T-helper 2 cell treated with Interferon-gamma antibody and Interleukin-4, amounts not matched to agents 100 ng/mL and 5 ng/mL, for 36 hours (primary cell): ENCODE data around the gene RAPGEFL1. TPM values are rescaled to one million over a fixed set of nuclear protein-coding genes. Genes with fewer than 3 reads are reported as not detected.
"Not testable (repeated sequence)": the region's sequence is repeated elsewhere in the genome, so short reads cannot be mapped to it uniquely, and the experiment has no call there.

Source experiments
- intact Hi-C: fragments of 100-400 bp; cut with micrococcal nuclease; formaldehyde crosslinking; loops from one replicate; pipeline ENCODE4 v1.15.1; 2023
- total RNA-seq: library from RNA; stranded (reverse); gene quantifications from 2 replicates; pipeline ENCODE4 v1.2.3, GENCODE V29; 2022

Gene RAPGEFL1, protein sequence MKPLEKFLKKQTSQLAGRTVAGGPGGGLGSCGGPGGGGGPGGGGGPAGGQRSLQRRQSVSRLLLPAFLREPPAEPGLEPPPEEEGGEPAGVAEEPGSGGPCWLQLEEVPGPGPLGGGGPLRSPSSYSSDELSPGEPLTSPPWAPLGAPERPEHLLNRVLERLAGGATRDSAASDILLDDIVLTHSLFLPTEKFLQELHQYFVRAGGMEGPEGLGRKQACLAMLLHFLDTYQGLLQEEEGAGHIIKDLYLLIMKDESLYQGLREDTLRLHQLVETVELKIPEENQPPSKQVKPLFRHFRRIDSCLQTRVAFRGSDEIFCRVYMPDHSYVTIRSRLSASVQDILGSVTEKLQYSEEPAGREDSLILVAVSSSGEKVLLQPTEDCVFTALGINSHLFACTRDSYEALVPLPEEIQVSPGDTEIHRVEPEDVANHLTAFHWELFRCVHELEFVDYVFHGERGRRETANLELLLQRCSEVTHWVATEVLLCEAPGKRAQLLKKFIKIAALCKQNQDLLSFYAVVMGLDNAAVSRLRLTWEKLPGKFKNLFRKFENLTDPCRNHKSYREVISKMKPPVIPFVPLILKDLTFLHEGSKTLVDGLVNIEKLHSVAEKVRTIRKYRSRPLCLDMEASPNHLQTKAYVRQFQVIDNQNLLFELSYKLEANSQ
- 7.4 and 7.8 TPM in 2 replicates for total RNA-seq

DNA sequence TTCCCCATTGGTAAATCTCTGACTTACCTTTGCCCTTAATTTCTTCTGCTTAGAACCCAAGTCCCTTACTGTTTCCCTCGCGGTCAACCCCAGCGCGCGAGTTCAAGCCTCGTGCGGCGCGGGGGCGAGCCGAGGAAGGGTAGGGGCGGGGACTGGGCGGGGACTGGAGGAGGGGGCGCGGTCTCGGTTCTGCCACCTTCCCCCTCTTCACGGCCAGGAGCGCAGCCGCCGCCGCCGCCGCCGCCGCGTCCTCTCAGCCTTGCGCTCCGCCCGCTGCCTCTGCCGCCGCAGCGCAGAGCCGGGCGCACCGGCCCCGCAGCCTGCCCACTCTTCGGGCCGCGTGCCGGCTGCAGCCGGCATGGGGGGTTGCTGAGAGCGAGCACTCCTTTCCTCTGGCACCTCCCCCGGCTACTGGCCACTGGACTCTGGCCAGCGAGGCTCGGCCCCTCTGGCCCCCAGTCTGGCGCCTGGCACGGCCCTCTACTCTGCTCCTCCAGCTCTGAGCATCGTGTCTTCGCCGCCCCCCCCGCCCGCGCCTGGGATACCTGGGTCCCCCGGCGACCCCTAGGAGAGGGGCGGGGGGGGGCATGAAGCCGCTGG is at the start of gene RAPGEFL1:
RAPGEFL1 (plus strand) TSS at position 196 of the 600 bp plus-strand sequence; CDS start at position 588, 392 bp downstream.
- intact Hi-C loops: loop anchor here (1.0 kb wide), 1 partner anchor 37 kb away; the partner anchor contains the start of gene CASC3

DNA sequence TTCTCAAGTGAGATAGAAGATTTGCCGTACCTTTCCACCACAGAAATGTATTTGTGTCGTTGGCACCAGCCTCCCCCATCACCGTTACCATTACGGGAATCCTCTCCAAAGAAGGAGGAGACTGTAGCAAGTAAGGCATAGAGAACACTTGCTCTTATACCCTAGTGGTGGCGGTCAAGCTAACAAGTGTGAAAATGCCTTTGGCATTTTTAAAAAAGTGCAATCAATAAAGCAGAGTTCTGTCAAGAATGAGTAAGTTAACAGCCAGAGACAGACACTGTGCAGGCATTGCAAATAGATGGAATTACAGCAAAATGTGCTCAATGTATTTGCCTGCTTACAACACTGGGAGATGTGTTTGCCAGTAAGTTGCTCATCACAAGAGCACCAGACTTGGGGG is 47.8 kb upstream of the RAPGEFL1 start:
- intact Hi-C loops: no loop called here

DNA sequence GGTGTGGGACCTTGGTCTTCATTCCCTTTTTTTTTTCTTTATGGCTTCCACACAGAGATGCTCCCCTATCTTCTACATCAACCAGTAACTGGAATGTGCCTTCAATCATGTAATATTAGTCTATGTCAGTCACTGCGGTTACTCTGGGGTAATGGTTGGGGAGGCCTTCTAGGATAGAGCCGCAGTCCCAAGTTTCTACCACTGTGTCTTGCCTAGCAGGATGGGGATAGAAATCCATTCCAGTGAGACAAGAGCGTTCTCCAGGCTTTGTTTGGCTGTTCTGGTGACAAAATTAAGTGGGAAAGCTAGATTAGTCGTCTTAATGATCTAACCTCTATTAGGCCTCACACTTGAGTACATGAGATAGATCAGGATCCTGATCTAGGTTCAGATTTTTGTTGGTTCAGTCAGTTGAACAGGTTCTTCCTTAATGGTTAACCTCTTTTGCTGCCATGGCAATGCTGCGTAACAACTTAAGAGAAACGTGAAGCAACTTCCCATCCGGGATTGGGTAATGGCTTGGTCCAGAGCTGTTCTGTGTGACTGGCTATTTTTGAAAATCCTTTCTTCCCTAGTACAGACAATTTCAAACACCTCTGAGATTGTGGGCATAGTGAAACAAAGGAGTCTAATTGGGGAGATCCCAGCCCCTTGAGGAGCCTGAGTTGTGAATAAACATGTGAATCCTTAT is 46.8 kb upstream of the RAPGEFL1 start:
- intact Hi-C loops: no loop called here

DNA sequence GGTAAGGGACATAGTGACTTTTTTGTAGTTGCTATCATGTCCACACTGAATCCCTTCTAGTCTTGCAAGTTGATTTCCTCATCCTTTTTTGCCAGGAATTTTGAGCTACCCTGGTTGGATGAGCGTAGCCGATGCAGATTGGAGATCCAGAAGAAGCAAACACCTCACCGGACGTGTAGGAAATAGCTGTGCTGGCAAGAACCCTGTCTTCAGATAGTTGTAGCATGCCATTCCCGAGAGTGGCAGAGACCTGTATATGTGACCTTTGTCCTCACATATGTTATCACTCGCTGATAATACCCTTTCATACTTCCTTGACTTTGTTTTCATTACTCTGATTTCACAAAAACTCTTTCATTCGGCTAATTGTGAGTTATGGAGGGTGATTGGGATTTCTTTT is 43.1 kb upstream of the RAPGEFL1 start:
- intact Hi-C loops: no loop called here

DNA sequence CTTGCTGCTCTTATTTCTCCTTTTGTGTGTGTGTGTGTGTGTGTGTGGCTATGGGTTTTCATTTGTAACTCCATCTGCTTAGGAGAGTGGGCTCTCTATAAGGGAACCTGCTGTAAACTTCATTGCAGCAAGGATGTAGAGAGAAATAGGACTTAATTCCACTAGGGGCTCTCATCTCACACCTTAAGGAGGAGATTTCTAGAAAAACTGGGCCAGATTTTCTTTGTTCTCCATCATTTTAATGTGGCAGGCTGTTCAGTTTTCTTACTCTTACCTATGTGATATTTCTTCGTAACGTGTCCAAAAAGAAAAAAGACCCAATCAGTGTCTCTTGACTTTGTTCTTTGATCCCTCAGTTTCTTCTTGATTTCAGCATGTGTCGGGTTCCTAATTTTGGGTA is 41.5 kb upstream of the RAPGEFL1 start:
- intact Hi-C loops: no loop called here

DNA sequence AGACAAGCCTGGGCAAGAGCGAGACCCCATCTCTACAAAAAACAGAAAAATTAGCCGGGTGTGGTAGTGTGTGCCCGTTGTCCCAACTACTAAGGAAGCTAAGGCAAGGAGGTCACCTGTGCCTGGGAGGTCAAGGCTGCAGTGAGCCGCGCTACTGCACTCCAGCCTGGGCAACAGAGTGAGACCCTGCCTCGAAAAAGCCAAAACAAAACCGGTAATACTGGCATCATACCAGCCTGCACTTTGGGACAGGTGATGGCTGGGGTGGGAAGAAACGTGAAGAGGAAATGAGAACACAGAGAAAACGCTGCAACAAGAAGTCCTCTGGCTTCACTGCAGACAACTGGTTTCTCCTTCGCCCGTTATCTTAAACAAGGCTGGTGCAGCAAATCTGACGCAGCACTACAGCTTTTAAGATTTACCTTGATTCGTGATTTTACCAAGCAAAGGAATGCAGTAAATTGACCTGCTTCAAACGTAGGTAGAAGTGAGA is 37.7 kb upstream of the RAPGEFL1 start:
- intact Hi-C loops: loop anchor here (1.0 kb wide), 4 partner anchors 16 to 43 kb away; partner anchors contain the start of gene RAPGEFL1

DNA sequence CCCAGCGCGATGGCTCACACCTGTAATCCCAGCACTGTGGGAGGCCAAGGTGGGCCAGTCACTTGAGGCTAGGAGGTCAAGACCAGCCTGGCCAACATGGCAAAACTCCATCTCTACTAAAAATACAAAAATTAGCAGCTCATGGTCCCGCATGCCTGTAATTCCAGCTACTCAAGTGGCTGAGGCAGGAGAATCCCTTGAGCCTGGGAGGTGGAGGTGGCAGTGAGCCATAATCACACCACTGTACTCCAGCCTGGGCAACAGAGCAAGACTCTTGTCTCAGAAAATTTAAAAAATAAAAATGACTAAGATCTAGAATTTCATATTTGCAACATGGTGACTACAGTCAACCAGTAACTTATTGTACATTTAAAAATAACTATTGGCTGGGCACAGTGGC is 34.1 kb upstream of the RAPGEFL1 start:
- intact Hi-C loops: not testable (repeated sequence)

DNA sequence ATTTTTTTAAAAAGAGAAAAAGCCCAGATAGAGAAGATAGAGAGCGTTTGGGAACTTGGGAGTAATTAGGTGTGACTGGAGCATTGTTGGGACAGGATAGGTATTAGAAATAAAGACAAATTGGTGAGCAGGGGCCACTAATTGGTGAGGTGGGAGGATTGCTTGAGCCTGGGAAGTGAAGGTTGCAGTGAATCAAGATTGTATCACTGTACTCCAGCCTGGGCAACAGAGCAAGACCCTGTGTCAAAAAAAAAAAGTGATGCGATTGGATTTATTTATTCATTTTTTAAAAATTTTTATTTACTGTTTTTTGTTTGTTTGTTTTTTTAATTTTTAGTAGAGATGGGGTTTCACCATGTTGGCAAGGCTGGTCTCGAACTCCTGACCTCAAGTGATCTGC is 31.8 kb upstream of the RAPGEFL1 start:
- intact Hi-C loops: no loop called here

DNA sequence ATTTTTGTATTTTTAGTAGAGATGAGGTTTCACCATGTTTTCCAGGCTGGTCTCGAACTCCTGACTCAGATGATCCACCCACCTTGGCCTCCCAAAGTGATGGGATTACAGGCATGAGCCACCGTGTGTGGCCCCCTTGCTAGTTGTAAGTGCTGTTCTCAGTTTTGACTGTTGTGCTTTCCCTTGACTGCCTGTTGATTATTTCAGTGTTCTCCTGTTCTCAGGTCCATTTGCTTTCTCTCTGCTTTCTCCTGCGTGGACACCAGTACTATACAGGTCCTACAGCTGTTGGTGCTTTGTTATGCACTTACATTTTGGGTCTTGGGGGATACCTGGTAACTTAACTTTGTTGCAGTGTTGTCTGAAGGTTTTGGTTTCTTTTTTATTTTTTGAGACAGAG is 28.7 kb upstream of the RAPGEFL1 start:
- intact Hi-C loops: no loop called here

DNA sequence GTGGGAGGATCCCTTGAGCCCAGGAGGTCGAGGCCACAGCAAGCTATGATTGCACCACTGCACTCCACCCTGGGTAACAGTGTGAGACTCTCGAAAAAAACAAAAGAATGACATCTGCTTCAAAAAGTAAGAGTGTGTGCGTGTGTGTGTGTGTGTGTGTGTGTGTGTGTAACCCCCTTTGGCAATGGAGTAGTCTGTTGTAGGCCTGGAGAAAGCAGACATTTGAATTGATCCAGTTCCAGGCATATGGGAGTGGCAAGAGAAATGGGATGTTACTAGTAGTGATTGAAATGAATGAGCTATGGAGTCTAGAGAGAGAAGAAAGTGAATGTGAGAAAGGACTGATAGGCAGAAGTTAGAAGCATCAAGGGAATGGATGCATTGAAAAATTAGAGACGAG is 27.0 kb upstream of the RAPGEFL1 start:
- intact Hi-C loops: no loop called here

DNA sequence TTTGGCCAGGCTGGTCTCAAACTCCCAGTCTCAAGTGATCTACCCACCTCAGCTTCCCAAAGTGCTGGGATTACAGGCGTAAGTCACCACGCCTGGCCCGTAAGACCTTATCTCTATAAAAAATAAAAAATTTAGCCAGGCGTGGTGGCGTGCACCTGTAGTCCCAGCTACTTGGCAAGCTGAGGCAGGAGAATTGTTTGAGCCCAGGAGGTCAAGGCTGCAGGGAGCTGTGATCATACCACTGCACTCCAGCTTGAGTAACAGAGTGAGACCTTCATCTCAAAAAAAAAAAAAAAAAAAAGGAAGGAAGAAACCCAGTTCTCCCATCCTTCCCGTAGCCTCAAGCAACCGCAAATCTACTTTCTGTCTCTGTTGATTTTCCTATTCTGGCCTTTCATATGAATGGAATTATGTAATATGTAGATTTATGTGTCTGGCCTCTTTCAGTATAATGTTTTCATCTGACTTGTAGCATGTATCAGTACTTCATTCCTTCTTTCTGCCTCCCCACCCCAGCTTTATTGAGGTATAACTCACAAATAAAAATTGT is 25.8 kb upstream of the RAPGEFL1 start:
- intact Hi-C loops: no loop called here

DNA sequence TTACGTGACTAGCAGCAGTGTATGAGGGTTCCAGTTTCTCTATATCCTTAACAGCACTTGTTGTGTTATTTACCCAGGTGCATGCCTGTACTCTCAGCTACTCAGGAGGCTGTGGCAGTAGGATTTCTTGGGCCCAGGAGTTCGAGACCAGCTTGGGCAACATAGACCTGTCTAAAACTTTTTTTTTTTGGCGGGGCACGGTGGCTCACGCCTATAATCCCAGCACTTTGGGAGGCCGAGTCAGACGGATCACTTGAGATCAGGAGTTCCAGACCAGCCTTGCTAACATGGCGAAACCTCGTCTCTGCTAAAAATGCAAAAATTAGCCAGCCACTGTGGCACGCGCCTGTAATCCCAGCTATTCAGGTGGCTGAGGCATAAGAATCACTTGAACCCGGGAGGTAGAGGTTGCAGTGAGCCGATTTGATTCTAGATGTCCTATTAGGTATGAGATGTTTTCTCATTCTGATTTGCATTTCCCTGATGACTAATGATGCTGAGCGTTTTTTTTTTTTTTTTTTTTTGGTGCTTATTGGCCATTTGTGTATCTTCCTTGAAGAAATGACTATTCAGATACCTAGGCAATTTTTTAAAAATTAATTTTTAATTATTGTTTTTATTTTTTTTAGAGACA is 23.6 kb upstream of the RAPGEFL1 start:
- intact Hi-C loops: no loop called here

DNA sequence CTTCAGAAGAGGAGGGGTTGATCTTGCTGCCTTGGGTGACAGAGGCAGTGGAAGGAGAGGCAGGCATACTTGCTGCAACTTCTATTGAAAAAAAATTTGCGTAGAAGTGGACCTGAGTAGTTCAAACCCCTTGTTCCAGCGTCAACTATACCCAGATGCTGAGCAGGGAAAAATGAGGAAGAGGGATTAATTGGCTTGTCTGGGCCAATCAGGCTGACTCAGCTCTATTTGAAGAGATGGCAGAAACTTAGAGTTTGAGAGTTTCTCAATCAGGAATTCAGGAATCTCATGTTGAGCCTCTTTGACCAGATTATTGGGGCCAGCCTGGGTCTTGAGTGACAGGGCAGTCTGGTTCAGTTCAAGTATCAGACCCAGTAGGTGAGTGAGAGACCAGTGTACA is 19.3 kb upstream of the RAPGEFL1 start:
- intact Hi-C loops: no loop called here

DNA sequence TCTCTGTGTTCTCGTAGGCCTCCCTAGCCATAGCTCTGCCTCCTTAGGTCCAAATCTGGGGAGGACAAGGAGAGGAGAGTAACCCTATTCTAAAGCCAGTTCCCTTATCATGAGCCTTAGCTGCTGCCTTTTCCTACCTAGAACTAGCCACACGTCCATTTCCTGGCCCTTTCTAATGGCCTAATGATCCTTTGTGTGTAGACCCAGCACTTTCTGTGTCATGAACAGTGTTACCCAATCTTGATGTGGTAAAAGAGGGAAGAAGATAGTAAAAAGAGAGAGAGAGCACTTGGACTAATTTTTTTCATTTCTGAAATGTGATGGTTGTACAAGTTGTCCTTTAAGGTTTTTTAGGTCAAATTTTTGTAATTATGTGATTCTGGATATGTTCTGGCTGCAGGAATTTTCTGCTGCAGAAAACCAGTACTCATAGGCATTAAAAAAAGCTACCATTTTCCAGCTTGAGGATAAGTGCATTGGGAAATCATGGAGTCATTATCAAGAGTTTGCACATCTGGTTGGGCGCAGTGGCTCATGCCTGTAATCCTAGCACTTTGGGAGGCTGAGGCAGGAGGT is 18.7 kb upstream of the RAPGEFL1 start:
- intact Hi-C loops: no loop called here

DNA sequence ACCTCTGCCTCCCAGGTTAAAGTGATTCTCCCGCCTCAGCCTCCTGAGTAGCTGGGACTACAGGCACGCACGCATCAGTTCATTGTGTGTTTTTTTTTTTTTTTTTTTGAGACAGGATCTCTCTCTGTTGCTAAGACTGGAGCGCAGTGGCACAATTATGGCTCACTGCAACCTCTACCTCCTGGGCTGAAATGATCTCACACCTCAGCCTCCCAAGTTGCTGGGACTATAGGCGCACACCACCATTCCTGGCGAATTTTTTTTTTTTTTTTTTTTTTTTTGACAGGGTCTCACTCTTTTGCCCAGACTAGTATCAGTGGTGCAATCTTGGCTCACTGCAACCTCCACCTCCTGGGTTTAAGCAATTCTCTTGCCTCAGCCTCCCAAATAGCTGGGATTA is 17.8 kb upstream of the RAPGEFL1 start:
- intact Hi-C loops: no loop called here

DNA sequence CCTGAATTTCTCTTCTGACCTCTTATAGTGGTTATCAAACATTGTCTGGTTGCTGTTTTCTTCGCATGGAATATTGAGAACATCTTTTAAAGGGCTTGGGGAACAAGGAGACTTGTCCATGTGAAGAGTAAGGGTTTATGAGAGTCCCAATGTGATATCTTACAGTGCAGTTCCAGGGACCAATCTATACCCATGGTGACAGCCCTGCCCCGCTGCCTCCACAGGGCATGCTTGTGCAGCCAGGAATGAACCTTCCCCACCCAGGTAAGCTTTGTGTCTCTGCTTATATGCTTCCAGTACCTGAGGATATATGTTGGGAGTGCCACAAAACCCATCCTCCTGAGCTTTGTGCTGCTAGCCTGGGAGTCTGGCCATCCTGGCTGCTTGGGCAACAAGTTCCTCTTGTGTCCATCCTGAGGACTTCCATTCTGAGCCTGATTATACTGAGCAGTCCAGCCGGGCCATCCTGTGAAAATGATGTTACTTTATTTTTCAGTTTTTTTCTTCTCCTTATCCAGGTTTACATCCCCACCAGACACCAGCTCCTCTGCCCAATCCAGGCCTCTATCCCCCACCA is 9.5 kb upstream of the RAPGEFL1 start:
- intact Hi-C loops: loop anchor here (1.0 to 2.0 kb wide), 2 partner anchors 54 to 155 kb away; no protein-coding TSS in a partner anchor

DNA sequence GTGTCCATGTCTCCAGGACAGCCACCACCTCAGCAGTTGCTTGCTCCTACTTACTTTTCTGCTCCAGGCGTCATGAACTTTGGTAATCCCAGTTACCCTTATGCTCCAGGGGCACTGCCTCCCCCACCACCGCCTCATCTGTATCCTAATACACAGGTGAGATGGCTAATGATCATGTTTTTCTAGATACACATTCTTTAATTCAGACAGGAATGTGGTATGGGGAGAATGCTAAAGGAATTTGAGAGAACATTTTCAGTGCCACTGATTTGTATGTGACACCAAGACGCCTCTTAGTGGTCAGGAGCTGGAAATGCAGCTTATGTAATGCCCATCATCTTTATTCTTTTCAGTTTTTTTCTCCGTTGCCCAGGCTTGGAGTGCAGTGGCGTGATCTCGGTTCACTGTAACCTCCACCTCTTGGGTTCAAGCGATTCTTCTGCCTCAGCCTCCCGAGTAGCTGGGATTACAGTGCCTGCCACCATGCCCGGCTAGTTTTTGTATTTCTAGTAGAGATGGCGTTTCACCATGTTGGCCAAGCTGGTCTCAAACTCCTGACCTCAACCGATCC is 8.9 kb upstream of the RAPGEFL1 start:
- intact Hi-C loops: loop anchor here (1.0 to 2.0 kb wide), 2 partner anchors 55 to 156 kb away; no protein-coding TSS in a partner anchor

DNA sequence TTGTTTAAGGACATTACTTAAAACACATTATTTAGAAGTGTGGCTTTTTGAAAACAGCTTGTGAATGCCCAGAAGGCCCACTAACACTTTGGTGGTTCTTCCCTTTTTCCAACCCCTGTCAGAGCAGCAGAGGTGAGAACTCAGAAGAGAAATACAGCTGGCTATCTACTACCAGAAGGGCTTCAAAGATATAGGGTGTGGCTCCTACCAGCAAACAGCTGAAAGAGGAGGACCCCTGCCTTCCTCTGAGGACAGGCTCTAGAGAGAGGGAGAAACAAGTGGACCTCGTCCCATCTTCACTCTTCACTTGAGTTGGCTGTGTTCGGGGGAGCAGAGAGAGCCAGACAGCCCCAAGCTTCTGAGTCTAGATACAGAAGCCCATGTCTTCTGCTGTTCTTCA is 6.9 kb upstream of the RAPGEFL1 start:
- intact Hi-C loops: no loop called here

DNA sequence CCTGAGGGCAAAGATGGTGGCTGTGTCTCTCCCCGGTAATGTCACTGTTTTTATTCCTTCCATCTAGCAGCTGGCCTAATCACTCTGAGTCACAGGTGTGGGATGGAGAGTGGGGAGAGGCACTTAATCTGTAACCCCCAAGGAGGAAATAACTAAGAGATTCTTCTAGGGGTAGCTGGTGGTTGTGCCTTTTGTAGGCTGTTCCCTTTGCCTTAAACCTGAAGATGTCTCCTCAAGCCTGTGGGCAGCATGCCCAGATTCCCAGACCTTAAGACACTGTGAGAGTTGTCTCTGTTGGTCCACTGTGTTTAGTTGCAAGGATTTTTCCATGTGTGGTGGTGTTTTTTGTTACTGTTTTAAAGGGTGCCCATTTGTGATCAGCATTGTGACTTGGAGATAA is 5.5 kb upstream of the RAPGEFL1 start:
- intact Hi-C loops: no loop called here
